Endothelial cell of umbilical vein (primary cell): Measurements from ENCODE around the gene ZNF544. TPM values are rescaled to one million over a fixed set of nuclear protein-coding genes. Genes with fewer than 3 reads are reported as not detected.

Experiments
- BruUV-seq: library from RNA; stranded (reverse); fragments of 400-500 nt; replicated peaks from 2 replicates; lab custom pipeline; 2021; lab: Mats Ljungman, UMichigan
- CTCF ChIA-PET: fragments of 300-600, 350-600 bp; sonication (Branson Sonifier 250); formaldehyde crosslinking; loops from one replicate; lab custom pipeline; 2021; ENCODE audit warnings: antibody characterized with exemption, inconsistent platforms; lab: Charles Lee
- POLR2A ChIA-PET: fragments of 300-600, 350-600 bp; sonication (Branson Sonifier 250); formaldehyde crosslinking; loops from one replicate; lab custom pipeline; 2021; ENCODE audit warnings: antibody characterized with exemption, inconsistent platforms; lab: Charles Lee
- DNase-seq: peaks from one replicate; pipeline ENCODE4 v3.0.0-alpha.2; 2011; ENCODE audit warnings: low read depth, low spot score
- FAIRE-seq: peaks from 2 replicates; lab custom pipeline; 2011; peaks lifted over from hg19 to GRCh38; lab: Jason Lieb, UNC
- H2AFZ ChIP-seq: 2 replicates; pipeline ENCODE4 v1.6.0; 2012; ENCODE audit warnings: low read depth, low read length, control low read depth, inconsistent platforms
- H3K27ac ChIP-seq: 2 replicates; pipeline ENCODE4 v1.5.1; 2011; ENCODE audit warnings: low read depth, mild to moderate bottlenecking, control low read depth, low read length, moderate library complexity; ENCODE audit not compliant: insufficient read depth
- H3K27me3 ChIP-seq, 2 experiments: 2 replicates each; pipeline versions ENCODE4 v1.6.0 to v1.6.1; 2011; ENCODE audit warnings: low read length in 2 of 2, mixed read lengths in 1 of 2; ENCODE audit not compliant: control insufficient read depth in 2 of 2, insufficient read depth in 2 of 2
- H3K36me3 ChIP-seq, 2 experiments: 2 replicates in 1 of 2; 3 replicates in 1 of 2; pipeline ENCODE4 v1.5.1; 2011; ENCODE audit warnings: low read length in 2 of 2, mild to moderate bottlenecking in 1 of 2, moderate library complexity in 1 of 2; ENCODE audit not compliant: control insufficient read depth in 2 of 2, insufficient read depth in 2 of 2; ENCODE audit errors: extremely low read depth in 1 of 2
- H3K4me1 ChIP-seq: 3 replicates; pipeline ENCODE4 v1.5.1; 2011; ENCODE audit warnings: mild to moderate bottlenecking, low read length; ENCODE audit not compliant: control insufficient read depth, insufficient read depth; ENCODE audit errors: extremely low read depth
- H3K4me2 ChIP-seq: 2 replicates; pipeline ENCODE4 v1.6.1; 2011; ENCODE audit warnings: low read length, control low read depth, mixed read lengths; ENCODE audit not compliant: insufficient read depth
- H3K4me3 ChIP-seq, 3 experiments: fragments of 200-600 bp in 1 of 3; sonication (generic), shearing (Covaris generic) in 1 of 3; replicated peaks in 1 of 3; 2 replicates each; pipeline ENCODE4 v1.5.1; 2011 to 2016; ENCODE audit warnings: control low read depth in 3 of 3, low read length in 3 of 3, mild to moderate bottlenecking in 2 of 3, inconsistent platforms in 1 of 3, low read depth in 1 of 3, moderate library complexity in 1 of 3; ENCODE audit not compliant: insufficient read depth in 1 of 3
- H3K79me2 ChIP-seq: 2 replicates; pipeline ENCODE4 v1.6.0; 2012; ENCODE audit warnings: low read length, inconsistent platforms; ENCODE audit not compliant: control insufficient read depth, insufficient read depth
- H3K9ac ChIP-seq: replicated peaks from 2 replicates; pipeline ENCODE3; 2011; ENCODE audit warnings: low read length, control low read depth; ENCODE audit not compliant: insufficient read depth; ENCODE audit errors: extremely low read depth
- H3K9me1 ChIP-seq: replicated peaks from 3 replicates; pipeline ENCODE4 v1.6.0; 2011; ENCODE audit warnings: mild to moderate bottlenecking, low read length; ENCODE audit not compliant: control insufficient read depth, insufficient read depth; ENCODE audit errors: extremely low read depth
- H3K9me3 ChIP-seq: replicated peaks from 2 replicates; pipeline ENCODE4 v1.5.1; 2012; ENCODE audit warnings: low read length, inconsistent platforms; ENCODE audit not compliant: control insufficient read depth, insufficient read depth
- H4K20me1 ChIP-seq: replicated peaks from 2 replicates; pipeline ENCODE3; 2011; ENCODE audit warnings: mild to moderate bottlenecking, low read length; ENCODE audit not compliant: control insufficient read depth, insufficient read depth; ENCODE audit errors: extremely low read depth
- EZH2 ChIP-seq: IDR thresholded peaks from 2 replicates; pipeline ENCODE4 v1.6.1; 2012; ENCODE audit warnings: borderline replicate concordance, low read depth, mild to moderate bottlenecking, moderate library complexity, low read length, inconsistent platforms; ENCODE audit not compliant: severe bottlenecking
- FOS ChIP-seq: IDR thresholded peaks from 2 replicates; pipeline ENCODE4 v1.6.1; 2011; ENCODE audit warnings: mild to moderate bottlenecking, low read length, moderate library complexity, borderline replicate concordance; ENCODE audit not compliant: insufficient read depth
- GATA2 ChIP-seq: IDR thresholded peaks from 2 replicates; pipeline ENCODE4 v1.7.0; 2011; ENCODE audit warnings: low read depth, mild to moderate bottlenecking, moderate library complexity, mixed read lengths, low read length; ENCODE audit not compliant: insufficient read length, insufficient read depth
- JUN ChIP-seq: IDR thresholded peaks from 2 replicates; pipeline ENCODE4 v1.6.1; 2011; ENCODE audit warnings: borderline replicate concordance, low read depth; ENCODE audit not compliant: insufficient read length, insufficient read depth
- MYC ChIP-seq: IDR thresholded peaks from one replicate; pipeline ENCODE4 v1.6.1; 2011; ENCODE audit warnings: mild to moderate bottlenecking, low read depth, low read length
- POLR2A ChIP-seq: IDR thresholded peaks from 2 replicates; pipeline ENCODE4 v1.6.1; 2012; ENCODE audit warnings: low read depth, mild to moderate bottlenecking, control low read depth, low read length
- POLR2AphosphoS5 ChIP-seq: IDR thresholded peaks from 2 replicates; pipeline ENCODE4 v1.6.1; 2012; ENCODE audit warnings: low read depth, mild to moderate bottlenecking, control low read depth, low read length, moderate library complexity; ENCODE audit not compliant: insufficient read depth
- dilution Hi-C: fragments of 300-500 bp; cut with MboI; formaldehyde crosslinking; loops from one replicate; pipeline ENCODE4 v1.15.0; 2019; ENCODE audit warnings: low sequenced_read_pairs; ENCODE audit not compliant: extremely low pct_ligation_motif_present
- intact Hi-C: fragments of 100-400 bp; cut with micrococcal nuclease; formaldehyde crosslinking; loops from one replicate; pipeline ENCODE4 v1.10.0; 2022
- polyA plus RNA-seq, 4 experiments: library from polyadenylated mRNA; depleted of rRNA in 3 of 4; stranded (reverse) in 3 of 4; unstranded in 1 of 4; fragments of >200 nt; gene quantifications; 2 replicates each; pipeline versions ENCODE4 v1.2.1 to v1.2.3, GENCODE V29; 2011 to 2012; ENCODE audit warnings: missing spikeins in 1 of 4
- total RNA-seq: library from RNA; stranded (reverse); gene quantifications from 2 replicates; pipeline ENCODE4 v1.2.3, GENCODE V29; 2021
- TF ChIP-seq, protein P1 (sequence below): IDR thresholded peaks from 2 replicates; pipeline ENCODE4 v1.6.1; 2011; ENCODE audit not compliant: insufficient read depth, insufficient read length
- TF ChIP-seq, protein P2 (sequence below), 2 donors: IDR thresholded peaks; 1 replicate in 1 of 2; 2 replicates in 1 of 2; pipeline ENCODE4 v1.5.1; 2011; ENCODE audit warnings: low read length in 2 of 2, mild to moderate bottlenecking in 2 of 2, moderate library complexity in 2 of 2, control low read depth in 1 of 2, inconsistent platforms in 1 of 2, low read depth in 1 of 2; ENCODE audit not compliant: insufficient read depth in 1 of 2; ENCODE audit errors: extremely low read depth in 1 of 2

Gene ZNF544
- total and polyA plus RNA-seq, 2 donors (not counting 3 experiments of a cell fraction or from before 2014, with no cell fraction given): 33.4 to 45.4 TPM

DNA sequence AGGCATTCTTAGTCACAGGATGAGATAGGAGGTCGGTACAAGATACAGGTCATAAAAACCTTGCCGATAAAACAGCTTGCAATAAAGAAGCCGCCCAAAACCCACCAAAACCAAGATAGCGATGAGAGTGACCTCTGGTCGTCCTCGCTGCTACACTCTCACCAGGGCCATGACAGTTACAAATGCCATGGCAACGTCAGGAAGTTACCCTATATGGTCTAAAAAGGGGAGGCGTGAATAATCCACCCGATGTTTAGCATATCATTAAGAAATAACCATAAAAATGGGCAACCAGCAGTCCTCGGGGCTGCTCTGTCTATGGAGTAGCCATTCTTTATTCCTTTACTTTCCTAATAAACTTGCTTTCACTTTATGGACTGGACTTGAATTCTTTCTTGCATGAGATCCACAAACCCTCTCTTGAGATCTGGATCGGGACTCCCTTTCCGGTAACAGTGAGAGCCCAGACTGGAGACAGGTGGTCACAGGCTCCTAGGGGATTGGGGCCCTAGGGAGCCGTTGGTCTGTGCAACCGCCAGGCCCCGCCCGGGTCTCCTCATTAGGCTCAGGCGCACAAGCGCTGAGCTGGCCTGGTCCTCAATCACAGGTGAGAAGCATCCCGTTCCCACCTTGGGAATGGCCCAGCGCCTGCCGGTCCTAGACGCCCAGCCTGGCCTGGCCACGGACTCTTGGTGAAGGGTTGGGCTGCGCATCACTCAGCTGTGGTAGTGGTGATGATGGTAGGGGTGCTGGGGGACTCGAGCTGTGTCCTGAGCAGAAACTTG is 10.9 kb upstream of the ZNF544 start:
- no peak overlapping the region for H3K4me3 ChIP-seq
- POLR2A ChIA-PET: no interaction called here
- peaks cover 2 to 9% of the 10 kb centered on the region in 2 experiments for H3K36me3 ChIP-seq
- no peaks in the 10 kb centered on the region for H3K9me1 ChIP-seq
- H3K27me3 ChIP-seq: no peaks in the 10 kb centered on the region
- no peak for FAIRE-seq
- H3K9ac ChIP-seq: no peak overlapping the region
- H2AFZ ChIP-seq: no peak overlapping the region
- BruUV-seq: no TSS peak
- no peak for TF ChIP-seq MYC
- TF ChIP-seq JUN: no peak
- TF ChIP-seq, protein P1, sequence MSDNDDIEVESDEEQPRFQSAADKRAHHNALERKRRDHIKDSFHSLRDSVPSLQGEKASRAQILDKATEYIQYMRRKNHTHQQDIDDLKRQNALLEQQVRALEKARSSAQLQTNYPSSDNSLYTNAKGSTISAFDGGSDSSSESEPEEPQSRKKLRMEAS: no peak
- TF ChIP-seq FOS: no peak
- TF ChIP-seq POLR2AphosphoS5: no peak
- TF ChIP-seq, protein P2, sequence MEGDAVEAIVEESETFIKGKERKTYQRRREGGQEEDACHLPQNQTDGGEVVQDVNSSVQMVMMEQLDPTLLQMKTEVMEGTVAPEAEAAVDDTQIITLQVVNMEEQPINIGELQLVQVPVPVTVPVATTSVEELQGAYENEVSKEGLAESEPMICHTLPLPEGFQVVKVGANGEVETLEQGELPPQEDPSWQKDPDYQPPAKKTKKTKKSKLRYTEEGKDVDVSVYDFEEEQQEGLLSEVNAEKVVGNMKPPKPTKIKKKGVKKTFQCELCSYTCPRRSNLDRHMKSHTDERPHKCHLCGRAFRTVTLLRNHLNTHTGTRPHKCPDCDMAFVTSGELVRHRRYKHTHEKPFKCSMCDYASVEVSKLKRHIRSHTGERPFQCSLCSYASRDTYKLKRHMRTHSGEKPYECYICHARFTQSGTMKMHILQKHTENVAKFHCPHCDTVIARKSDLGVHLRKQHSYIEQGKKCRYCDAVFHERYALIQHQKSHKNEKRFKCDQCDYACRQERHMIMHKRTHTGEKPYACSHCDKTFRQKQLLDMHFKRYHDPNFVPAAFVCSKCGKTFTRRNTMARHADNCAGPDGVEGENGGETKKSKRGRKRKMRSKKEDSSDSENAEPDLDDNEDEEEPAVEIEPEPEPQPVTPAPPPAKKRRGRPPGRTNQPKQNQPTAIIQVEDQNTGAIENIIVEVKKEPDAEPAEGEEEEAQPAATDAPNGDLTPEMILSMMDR (IDR thresholded peaks at IDR 0.05; ENCODE audit: extremely low read depth in 1 of 2, insufficient read depth in 1 of 2, low read depth in 1 of 2, low read length in 2 of 2): no peak
- no peak for TF ChIP-seq EZH2
- TF ChIP-seq GATA2: no peak
- no peak for TF ChIP-seq POLR2A
- H4K20me1 ChIP-seq: no peaks in the 10 kb centered on the region
- H3K79me2 ChIP-seq: no peaks in the 10 kb centered on the region
- DNase-seq: no peak
- no peak overlapping the region for H3K27ac ChIP-seq
- H3K4me2 ChIP-seq: no peak overlapping the region
- CTCF ChIA-PET: interaction anchor here (0.9 to 1.7 kb wide), 3 partner anchors 18 to 302 kb away, joined by 3 to 6 read pairs (median 3); partner anchors contain the start of genes ZBTB45 and ZSCAN22
- intact Hi-C loops (no loop called here), dilution Hi-C loops (no loop called here)
- H3K4me1 ChIP-seq: no peaks in the 10 kb centered on the region
- H3K9me3 ChIP-seq: peaks cover 3% of the 10 kb centered on the region
